GM19193 (cell line): ENCODE results near the gene SIRT2.

Source experiments
- POLR2A ChIP-seq: IDR thresholded peaks from 4 replicates; pipeline ENCODE4 v1.6.1; 2011; ENCODE audit not compliant: insufficient read depth, insufficient read length; ENCODE audit errors: extremely low read depth

Gene SIRT2

DNA sequence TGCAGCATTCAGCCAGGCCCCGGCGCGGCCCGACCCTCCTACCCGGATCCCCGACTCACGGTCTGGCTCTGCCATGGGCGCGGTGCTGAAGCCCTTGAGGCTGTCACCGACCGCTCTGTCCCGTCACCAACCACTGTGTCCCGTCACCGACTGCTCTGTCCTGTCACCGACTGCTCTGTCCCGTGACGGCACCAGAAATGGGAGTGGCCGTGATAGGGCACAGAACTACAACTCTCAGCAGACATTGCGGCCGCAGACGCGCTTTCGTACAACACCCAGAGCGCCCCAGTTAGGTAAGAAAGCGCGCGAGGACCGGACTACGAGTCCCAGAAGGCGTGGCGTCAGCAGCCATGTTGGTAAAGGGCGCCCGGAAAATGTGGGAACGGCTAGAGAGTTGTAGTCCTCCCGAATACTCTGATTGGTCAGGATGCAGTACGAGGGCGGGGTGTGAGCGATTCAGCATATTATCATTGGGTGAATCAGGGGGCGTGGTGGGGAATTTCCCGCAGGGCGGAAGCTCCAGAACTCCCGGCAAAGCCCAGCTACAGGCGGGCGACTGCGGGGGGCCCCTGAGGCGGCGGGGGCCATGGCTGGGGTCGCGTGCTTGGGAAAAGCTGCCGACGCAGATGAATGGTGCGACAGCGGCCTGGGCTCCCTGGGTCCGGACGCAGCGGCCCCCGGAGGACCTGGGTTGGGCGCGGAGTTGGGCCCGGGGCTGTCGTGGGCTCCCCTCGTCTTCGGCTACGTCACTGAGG lies at the start of gene SIRT2, which contains the start of gene NFKBIB:
Gene SIRT2 (minus strand): TSS at position 172 of the 755 bp plus-strand sequence. CDS start 97 bp downstream, at position 75.
Gene NFKBIB (plus strand): TSS at position 523 of the 755 bp plus-strand sequence. CDS start 64 bp downstream, at position 587.
- TF ChIP-seq POLR2A: peak; percentile 70

DNA sequence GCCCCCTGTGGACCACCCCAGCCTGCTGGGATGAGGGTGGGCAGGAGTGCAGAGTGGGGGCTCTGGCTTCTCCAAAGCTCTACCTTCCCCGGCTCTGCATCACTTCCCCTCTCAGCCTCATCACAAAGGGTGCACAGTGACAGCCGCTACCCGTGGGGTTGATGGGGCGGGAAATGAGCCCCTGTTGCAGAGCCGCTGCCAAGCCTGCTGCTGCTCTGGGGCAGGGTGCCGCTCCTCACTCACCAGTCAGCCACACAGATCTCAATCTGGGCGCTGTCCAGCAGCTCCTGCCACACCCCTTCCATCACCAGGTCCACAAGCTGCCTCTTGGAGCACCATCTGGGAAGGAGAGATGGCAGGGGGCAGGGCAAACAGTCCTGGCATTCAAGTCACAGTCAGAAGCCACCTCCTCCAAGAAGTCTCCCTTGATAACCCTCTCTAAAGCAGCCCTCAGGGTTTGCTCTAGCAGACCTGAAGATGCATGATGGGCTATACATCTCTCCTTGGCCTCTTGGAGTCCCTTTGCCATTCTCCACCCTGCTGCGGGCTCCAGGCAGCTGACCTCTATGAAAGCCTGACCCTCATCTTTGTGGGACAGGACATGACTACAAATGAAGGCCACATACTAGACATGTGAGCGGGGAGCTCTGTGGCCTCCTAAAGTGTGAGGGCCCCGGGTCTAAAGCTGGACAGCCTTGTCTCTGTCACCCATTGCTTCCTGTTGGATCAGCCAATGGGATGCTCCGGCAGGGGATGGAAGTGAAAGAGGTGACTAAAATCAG lies 47.0 kb upstream of the SIRT2 start:
- TF ChIP-seq POLR2A: no peak

DNA sequence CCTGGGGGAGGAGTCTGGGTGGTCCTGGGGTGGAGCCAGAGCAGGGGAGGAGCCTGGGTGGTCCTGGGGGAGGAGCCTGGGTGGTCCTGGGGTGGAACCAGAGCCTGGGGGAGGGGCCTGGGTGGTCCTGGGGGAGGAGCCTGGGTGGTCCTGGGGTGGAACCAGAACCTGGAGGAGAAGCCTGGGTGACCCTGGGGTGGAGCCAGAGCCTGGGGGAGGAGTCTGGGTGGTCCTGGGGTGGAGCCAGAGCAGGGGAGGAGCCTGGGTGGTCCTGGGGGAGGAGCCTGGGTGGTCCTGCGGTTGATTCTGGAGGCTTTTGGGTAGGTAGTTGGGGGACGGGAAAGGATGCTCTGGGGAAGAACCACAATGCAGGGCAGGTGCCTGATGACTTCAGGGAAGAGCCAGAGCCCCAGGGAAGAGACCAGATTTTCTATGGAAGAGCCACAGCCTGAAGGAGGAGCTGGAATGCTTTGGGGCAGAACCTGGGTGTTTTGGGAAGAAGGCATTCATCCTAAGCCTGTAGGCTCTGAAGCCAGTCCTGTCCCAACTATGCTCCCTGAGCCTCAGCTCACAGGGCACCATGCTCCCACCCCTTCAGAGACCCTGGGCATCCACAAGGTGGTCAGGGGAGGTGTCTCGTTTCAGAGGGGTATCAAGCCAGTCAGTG lies 46.3 kb upstream of the SIRT2 start:
- no peak for TF ChIP-seq POLR2A

DNA sequence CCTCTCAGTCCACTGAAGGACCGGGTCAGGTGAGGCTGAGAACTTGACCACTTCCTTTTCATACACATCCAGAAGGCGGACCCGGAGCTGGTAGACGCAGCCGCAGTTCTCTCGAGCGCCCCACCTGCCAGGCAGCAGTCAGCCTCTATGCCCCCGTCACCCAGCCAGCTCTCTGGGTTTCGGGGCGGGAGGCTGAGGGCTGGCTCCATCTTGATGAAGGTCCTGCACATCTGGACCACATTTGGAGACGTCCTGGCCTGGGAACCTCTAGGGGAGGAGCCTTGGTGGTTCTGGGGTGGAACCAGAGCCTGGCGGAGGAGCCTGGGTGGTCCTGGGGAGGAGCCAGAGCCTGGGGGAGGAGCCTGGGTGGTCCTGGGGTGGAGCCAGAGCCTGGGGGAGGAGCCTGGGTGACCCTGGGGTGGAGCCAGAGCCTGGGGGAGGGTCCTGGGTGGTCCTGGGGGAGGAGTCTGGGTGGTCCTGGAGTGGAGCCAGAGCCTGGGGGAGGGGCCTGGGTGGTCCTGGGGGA lies 45.6 kb upstream of the SIRT2 start:
- no peak for TF ChIP-seq POLR2A

DNA sequence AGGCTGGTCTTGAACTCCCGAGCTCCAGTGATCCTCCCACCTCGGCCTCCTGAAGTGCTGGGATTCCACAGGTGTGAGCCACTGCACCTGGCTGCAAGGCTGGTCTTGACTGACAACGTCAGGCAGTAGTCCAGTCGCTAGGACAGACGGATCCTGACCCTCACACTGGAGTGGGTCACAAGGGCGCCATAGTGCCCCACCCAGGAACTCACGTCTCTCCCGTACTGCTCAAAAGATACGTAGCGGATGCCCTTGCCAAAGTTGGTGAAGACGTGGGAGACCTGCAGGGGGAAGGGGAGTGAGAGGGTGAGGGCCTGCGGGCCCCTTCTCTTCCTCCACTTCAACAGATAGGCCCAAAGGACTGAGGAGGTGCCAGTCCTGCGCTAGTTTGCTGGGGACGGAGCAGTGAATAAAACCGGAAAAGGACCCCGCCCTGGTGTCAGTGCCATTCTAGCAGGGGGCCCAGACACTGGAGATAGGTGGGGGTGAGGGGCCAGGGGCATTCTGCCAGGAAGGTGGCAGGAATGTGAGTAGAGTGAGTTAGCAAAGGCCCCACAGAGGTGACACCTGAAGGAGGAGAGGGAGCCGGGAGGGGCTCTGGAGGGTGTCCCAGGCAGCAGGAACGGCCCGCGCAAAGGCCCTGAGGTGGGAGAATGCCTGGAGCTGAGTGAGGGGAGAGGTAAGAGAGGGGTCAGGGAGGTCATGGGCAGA lies 43.2 kb upstream of the SIRT2 start:
- TF ChIP-seq POLR2A: no peak

DNA sequence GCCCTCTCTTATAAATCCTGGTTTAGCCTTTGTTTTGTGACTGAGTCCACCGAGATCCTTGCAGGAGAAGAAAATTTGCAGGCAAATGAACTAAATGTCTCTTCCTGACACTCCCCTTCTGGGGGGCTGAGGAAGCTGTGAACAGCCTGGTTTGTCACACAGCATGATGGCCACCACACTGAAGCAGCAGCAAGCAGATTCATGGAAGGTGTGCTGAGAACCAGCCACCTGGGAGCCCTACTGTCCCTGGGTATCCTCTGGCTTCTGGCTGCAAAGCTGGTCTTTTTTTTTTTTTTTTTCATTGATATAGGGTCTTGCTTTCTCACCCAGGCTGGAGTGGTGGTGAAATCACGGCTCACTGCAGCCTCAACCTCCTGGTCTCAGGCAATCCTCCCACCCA lies 42.6 kb upstream of the SIRT2 start:
- no peak for TF ChIP-seq POLR2A

DNA sequence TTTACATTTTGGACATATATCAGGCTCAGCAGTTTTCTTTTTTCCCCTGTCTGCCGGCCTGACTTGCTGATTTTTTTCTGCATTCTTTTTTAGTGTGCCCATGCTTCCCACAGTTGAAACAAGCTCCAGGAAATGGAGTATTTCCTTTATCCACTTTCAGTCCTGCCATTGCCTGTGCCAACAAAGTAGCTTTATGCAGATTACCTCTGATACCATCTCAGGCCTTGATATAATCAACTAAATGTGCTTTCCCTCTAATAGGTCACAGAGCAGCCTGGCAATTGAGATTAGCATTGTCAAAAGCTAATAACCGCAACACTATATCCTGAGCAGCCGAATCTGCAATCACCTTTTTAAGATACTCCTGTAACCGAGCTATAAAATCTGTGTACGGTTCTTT lies 40.5 kb upstream of the SIRT2 start:
- TF ChIP-seq POLR2A: no peak

DNA sequence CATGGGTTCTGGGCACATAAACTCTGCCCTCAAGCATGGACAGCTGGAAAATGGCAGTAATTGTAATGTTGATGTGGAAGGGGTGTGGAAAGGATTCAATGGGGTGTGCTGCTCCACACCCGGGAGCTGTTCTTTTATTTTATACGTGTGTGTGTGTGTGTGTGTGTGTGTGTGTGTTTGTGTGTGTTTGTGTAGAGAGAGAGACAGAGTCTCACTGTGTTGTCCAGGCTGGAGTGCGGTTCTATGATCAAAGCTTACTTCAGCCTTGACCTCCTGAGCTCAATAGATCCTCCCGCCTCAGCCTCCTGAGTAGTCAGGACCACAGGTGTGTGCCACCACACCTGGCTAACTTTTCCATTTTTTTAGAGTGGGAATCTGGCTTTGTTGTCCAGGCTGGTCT lies 34.1 kb upstream of the SIRT2 start:
- TF ChIP-seq POLR2A: no peak

DNA sequence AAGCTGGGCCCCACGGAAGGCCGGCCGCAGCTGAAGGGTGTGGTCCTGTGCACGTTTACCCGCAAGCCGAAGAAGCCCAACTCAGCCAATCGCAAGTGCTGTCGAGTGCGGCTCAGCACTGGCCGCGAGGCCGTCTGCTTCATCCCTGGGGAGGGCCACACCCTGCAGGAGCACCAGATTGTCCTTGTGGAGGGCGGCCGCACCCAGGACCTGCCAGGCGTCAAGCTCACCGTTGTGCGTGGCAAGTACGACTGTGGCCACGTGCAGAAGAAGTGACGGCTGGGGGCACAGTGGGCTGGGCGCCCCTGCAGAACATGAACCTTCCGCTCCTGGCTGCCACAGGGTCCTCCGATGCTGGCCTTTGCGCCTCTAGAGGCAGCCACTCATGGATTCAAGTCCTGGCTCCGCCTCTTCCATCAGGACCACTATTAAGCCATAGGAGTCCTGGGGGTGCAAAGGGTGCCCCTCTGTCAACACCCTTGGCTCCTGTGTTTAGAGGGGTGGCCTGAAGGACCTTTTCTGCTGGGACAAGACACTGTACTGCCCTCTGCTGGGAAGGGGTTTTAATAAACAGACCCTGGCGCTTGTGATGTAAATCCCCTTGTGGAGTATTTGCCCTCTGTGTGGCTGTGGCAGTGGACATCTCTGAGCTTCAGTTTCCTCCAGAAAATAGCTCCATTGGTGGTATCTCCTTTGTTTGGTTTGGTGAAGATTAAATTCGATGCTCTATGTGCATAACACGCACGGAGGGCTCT lies 33.2 kb upstream of the SIRT2 start:
- no peak for TF ChIP-seq POLR2A

DNA sequence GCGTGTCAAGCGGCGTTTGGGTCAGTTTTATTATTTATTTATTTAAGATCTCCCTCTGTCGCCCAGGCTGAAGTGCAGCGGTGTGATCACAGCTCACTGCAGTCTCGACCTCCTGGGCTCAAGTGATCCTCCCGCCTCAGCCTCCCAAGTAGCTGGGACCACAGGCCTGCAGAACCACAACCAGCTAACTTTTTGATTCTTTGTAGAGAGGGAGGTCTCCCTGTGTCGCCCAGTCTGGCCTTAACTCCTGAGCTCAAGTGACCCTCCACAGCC lies 32.0 kb upstream of the SIRT2 start:
- TF ChIP-seq POLR2A: no peak

DNA sequence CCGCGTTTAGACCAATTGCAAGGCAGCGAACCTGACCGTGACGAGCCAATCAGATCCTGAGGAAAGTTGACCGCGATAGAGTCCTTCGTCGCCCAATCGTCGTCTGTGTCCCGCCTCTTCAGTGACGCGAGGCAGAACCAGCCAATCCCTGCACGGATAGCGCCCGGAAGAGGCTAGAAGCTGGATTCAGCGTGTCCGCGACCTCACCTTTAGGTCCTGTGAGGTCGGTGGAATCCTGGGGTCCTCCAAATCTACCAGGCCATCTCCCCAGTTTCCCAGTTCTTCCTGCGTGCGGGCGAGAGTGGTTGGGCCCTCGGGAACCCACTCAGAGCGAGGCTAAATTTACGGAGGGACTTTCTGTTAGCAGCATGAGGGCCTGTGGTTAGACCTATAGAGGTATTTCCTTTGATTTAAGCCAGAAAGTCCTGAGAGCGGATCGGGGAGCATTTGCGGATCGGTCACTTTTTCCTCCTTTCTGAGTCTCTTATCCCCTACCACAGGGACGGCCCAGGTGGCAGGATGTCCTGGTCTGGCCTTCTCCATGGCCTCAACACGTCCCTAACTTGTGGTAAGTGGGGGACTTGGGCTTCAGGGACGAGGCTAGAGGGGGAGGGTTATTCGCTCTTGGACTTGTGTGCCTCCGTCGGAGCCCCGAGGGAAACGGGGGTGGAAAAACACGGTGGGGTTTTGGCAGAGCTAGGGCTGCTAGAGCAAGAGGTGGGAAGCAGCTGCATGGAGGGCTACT lies 31.5 kb upstream of the SIRT2 start, which contains the start of gene MRPS12:
Gene MRPS12 (plus strand): TSS at position 169 of the 745 bp plus-strand sequence. CDS start 351 bp downstream, at position 520.
- TF ChIP-seq POLR2A: peak; percentile 93

DNA sequence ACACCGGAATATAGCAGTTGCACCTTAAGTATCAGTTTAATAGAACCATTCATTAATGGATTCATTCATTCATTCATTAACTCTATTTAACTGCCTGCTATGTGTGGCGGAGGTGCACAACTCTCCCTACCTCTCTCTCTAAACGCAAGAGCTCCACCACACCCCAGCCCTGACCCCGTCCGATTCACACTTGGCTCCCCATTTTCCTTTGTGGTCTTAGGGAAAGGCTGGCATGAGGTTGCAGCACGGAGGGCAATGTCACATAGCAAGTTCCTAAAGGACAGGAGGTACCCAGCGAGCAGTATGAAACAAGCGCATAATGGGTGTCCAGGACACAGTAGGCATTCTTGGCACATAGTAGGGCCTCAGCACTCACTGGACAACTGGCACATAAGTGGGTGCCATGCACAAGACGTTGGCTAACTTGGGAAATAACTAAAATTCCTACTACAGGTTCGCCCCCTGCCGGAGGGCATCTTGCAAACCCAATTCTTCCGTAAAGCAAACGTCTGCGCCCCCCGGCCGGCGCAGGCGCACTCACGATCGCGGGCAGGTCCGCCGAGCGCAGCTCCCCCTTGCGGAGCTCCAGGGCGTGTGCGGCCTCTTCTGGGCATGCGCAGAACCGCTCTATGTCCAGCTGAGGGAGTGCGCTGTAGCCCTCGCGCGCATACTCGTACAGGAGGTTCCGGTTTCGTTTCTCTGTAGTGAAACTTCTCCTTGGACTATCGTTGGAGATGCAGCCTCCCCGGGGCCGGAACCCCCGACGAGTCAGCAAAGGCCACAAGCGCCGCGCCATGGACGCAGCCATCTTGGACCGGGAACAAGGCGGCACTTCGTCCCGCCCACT lies 30.7 kb upstream of the SIRT2 start, which contains the start of gene SARS2:
Gene SARS2 (minus strand): TSS at position 835 of the 847 bp plus-strand sequence. CDS start 27 bp downstream, at position 808.
- no peak for TF ChIP-seq POLR2A
